ENCODE measurements around the gene PSME3.
"Not testable (repeated sequence)": the region's sequence is repeated elsewhere in the genome, so short reads cannot be mapped to it uniquely, and the experiment has no call there.

PSME3 gene

DNA sequence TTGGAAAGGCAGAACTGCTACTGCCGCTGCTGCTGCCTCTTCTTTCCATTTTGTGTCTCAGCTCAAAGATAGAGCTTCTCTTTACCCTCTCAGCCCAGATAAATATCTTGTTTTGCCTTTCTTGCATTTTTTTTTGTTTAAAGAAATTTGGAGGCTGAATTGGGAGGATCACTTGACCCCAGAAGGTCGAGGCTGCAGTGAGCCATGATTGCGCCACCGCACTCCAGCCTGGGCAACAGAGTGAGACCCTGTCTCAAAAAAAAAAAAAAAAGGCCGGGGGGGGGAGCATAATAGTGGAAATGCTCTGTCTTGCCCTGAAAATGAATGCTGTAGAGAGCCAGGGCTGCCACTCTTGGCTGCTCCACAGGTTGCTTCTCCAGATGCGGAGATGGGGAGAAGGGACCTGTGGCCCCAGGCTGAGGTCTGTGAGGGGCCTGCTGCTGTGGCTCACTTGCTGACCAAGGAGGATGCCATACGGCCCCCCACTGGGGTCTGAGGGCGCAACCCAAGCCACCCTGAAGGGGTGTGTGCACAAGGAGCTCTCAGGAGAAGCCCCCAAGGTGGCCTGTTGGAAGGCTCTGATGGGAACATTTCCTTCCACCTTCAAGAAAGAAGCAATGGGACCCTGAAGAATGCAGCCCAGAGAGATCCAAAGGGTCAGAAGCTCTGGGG lies 45.9 kb downstream of the PSME3 start:
- DNase-seq, result no peak

DNA sequence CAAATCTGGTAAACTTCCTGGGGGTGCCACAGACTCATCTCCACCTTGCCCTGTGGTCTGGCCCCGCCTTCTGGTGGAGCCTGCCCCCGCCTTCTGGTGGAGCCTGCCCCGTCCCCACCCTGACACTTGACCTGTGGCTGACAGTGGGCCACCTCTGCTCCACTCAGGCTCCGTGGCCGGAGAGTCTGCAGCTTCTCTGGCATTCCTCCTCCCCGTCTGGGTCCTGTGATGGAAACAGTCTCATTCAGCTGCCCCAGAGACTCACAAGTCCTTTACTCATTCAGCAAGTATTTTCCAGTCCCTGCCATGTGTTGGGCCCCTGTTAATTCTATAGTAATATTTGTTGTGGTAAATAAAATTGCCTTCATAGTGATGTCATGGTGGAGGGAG lies 46.4 kb downstream of the PSME3 start:
- no peak for DNase-seq

DNA sequence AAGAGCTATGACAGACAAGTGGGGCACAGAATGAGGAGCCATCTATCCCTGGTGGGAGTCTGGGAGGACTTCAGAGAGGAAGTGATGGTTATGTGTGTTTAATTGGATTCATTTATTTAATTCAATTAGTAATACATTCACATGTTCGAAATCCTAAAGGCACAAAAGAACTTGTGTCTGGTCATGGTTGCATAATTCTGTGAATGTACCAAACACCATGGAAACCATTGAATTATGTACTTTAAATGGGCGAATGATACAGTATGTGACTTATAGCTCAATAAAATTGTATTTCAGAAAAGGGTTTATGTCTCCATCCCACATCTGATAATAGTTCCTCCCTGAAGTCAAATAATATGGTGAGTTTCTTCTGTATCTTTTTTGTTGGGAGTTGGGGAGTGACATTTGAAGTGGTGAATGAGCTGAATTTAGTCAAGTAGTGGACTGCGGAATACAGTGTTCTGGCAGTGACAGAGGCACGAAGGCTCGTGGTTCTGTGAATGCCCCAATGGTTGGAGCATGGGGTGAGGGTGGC lies 47.6 kb downstream of the PSME3 start:
- no peak for DNase-seq

DNA sequence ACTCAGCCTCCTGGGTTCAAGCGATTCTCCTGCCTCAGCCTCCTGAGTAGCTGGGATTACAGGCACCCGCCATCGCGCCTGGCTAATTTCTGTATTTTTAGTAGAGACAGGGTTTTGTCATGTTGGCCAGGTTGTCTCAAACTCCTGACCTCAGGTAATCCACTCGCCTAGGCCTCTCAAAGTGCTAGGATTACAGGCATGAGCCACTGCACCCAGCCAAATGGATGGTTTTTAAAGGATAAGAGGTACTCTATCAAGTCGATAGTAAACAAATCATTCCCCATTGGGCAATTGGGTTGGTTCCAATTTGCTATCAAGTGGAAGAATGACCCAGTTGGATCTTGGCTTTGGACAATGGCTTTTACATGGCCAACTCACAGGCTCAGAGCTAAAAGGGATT lies 48.5 kb downstream of the PSME3 start:
- DNase-seq, result not testable (repeated sequence)

DNA sequence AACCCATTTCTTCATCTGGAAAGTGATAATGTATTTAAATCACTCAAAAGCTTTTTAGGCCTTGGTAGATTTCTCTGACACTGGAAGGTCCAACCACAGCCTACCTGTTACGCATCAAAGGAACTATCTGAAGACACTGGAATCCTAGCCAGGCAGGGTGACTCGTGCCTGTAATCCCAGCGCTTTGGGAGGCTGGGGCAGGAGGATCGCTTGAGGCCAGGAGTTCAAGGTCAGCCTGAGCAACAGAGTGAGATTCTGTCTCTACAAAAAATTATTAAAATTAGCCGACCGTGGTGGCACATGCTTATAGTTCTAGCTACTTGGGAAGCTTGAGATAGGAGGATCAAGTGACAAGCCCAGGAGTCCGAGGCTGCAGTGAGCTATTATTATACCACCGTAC lies 49.0 kb downstream of the PSME3 start:
- DNase-seq, result no peak

DNA sequence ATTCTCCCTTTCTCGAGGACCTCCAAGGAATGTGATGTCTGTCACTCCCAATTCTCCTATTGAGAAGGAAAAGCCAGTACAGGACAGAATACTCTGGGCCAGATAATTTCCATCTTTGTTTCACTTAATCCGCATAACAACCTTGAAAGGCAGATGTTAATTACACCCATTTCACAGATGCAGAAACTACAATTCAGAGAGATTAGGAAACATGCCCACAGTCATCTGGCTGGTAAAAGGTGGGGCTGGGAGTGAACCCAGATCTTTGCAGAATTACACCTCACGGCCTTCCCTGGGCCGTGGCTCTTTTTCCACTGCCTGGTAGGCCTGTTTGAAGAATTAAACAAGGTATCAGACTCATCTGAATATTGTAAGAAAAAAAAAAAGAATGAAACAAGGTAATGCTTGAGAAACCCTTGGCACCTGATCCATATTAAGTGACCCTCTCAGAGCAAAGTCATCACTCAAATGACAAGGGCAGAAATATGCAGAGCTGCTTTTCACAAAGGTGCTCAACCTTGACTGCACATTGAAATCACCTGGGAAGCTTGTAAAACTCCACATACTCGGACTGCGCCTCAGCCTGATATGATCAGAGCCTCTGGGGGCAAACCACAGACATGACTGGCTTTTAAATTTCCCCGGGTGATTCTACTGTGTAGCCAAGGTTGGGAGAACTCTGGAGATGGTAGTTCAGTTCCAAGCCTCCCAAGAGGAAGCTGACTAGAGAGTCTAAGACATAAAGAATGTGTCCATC lies 50.8 kb downstream of the PSME3 start:
- DNase-seq, result no peak

DNA sequence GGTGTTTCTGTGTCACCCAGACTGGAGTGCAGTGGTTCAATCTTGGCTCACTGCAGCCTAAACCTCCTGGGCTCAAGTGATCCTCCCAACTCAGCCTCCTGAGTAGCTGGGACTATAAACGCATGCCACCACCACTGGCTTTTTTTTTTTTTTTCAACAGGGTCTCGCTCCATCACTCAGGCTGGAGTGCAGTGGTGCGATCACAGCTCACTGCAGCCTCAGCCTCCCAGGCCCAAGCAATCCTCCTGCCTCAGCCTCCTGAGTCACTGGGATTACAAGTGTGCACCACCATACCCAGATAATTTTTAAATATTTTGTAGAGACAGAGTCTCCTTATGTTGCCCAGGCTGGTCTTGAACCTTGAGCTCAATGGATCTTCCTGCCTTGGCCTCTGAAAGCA lies 52.6 kb downstream of the PSME3 start:
- not testable (repeated sequence) for DNase-seq

DNA sequence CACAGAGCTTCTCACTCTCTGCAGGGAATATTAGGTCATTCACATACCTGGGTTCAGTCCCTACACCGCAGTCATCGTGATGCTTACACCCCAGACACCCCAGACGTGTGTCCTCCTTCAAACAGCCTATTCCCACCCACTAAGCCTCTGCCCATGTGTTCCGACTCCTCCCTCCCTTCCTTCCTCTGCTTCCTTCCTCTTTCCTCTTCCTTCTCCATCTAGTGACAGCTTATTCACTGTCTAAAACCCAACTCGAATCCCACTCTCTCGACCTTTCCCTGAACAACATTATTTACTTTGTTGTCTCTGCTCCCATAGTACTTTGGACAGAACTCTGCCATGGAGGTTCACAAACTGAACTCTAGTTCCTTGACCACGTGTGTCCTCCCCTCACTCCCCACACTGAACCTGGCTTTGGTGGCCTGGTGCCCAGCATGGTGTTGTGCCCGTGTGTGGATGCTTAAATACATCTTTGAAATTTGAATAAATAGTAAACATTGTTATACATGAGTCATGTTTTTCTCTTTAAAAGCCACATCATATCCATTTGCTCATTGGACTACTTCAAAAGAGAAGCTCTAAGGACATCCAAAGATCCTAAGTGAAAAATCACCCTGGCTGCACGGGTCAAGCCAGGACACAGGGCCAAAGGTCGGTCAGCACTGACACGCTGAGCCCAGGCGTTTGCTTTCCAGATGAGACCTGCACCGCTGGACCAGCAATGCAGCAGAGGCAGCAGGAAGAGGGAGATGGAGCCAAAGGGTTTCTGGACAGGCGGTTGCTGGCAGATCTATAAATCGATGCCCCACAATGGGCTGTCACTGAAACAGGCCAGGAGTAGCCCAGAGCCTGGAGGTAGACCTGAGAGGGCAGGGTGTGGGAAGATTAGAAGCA lies 53.3 kb downstream of the PSME3 start:
- DNase-seq, result no peak

DNA sequence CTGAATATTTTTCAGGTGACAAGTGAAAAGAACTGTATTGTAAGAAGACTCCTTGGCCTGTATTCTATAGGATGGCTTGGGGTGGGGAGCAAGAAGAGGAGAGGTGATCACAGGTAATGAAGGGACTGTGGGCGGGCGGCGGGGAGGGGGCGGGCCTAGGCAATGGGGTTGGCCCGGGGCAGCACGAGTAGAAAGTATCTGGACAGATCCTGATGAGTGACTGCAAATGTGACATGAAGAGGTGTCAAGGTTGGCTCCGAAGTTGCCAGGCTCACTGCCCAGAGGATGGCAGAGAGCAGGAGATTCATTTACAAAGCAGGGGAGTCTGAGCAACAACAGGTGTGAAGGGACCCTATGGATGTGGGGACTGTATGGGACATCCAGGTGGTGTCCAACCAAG lies 56.6 kb downstream of the PSME3 start:
- DNase-seq, result no peak

DNA sequence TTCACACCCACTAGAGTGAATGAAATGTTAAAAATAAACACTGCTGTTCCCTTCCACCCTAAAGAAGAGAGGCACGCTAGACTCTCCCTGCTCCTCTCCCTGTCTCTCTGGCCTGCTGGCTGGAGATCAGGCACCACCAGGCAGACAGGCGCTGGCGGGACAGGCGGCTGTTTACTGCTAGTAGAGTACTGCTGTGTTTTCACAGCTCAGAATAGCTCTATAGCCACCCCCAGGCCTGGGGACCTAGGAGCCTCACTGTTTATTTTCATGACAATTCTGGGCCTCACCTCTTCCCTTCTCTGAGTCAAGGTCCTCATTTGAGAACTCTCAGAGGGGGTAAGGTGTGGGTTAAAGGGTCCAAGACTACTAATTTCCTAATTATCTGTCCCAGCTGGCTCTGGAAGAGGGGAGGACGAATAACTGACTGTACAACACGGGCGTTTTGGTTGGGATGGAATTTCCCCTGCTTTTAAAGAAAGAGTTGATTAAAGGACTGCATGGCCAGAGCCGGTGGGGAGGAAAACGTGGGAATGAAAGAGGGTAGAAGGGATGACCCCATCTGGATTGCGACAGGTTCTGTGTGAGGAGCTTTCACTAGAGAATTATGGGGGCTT lies 58.4 kb downstream of the PSME3 start:
- DNase-seq, result no peak

DNA sequence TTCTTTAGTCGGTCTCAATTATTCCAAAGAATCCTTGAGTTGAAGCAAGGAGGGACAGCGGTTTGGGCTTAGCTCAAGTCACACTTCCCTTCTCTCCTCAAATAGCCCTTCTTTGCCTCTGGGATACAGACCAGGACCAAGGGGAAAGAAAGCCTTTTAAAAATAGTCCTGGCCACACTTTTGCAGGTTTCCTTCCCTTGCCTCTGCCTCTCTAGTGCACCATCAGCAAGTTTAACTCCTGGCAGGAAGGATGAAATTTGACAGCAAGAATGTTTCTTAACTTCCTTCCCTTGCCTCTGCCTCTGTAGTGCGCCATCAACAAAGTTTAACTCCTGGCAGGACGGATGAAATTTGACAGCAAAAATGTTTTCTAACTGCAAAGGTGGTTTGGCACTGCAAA lies 60.2 kb downstream of the PSME3 start:
- no peak for DNase-seq
